ENCODE measurements around the gene MELK. TPM values are rescaled to one million over a fixed set of nuclear protein-coding genes. Genes with fewer than 3 reads are reported as not detected.

Gene MELK
- total RNA-seq, 3 donors from 2014 or later = 0.48 to 0.59 TPM; not detected in 1

- Histone ChIP-seq H3K27ac (no peak overlapping the region), H3K4me1 (no peaks in the 10 kb centered on the region), H3K4me3 (no peak overlapping the region), H3K9me3 (no peaks in the 10 kb centered on the region), H3K36me3 (no peaks in the 10 kb centered on the region), H3K27me3 (no peaks in the 10 kb centered on the region)
- TF ChIP-seq CTCF (IDR thresholded peaks at IDR 0.05) = no peak
- TF ChIP-seq POLR2AphosphoS5 (IDR thresholded peaks at IDR 0.05) = no peak
- no peak for TF ChIP-seq POLR2A (IDR thresholded peaks at IDR 0.05)
- intact Hi-C loops (cut with DNase I; ENCODE audit: low total_unique reads) = no loop called here
- no peak for DNase-seq (ENCODE audit: low spot score in 2 of 2)
Observed at GRCh38 chr9:36537861-36538260, 34.8 kb upstream of the MELK start.

GRCh38 chr9:36542355-36542754 is 30.3 kb upstream of the MELK start:
- DNase-seq (ENCODE audit: low spot score in 2 of 2) = no peak
- TF ChIP-seq POLR2A (IDR thresholded peaks at IDR 0.05) (no peak), CTCF (IDR thresholded peaks at IDR 0.05) (no peak), POLR2AphosphoS5 (IDR thresholded peaks at IDR 0.05) (no peak)
- intact Hi-C loops (cut with DNase I; ENCODE audit: low total_unique reads) = no loop called here

GRCh38 chr9:36543916-36544315 is 28.8 kb upstream of the MELK start:
- Histone ChIP-seq H3K4me1 (no peaks in the 10 kb centered on the region), H3K27me3 (no peaks in the 10 kb centered on the region), H3K36me3 (no peaks in the 10 kb centered on the region), H3K27ac (no peak overlapping the region), H3K4me3 (no peak overlapping the region), H3K9me3 (no peaks in the 10 kb centered on the region)
- intact Hi-C loops (cut with DNase I; ENCODE audit: low total_unique reads) = no loop called here
- peak in 1 of 2 donors; percentile 78 for DNase-seq (ENCODE audit: low spot score in 2 of 2)
- TF ChIP-seq POLR2A (IDR thresholded peaks at IDR 0.05) (no peak), POLR2AphosphoS5 (IDR thresholded peaks at IDR 0.05) (peak in 1 of 3 donors; percentile 40), CTCF (IDR thresholded peaks at IDR 0.05) (no peak)

More at GRCh38 chr9:36542355-36542754, 30.3 kb upstream of the MELK start:
- Histone ChIP-seq H3K27me3 (no peaks in the 10 kb centered on the region), H3K9me3 (no peaks in the 10 kb centered on the region), H3K4me3 (no peak overlapping the region), H3K4me1 (no peaks in the 10 kb centered on the region), H3K36me3 (no peaks in the 10 kb centered on the region), H3K27ac (no peak overlapping the region)

GRCh38 chr9:36547598-36547997 is 25.1 kb upstream of the MELK start:
- intact Hi-C loops (cut with DNase I; ENCODE audit: low total_unique reads) = no loop called here
- H3K4me3 ChIP-seq = no peak overlapping the region
- no peak for DNase-seq (ENCODE audit: low spot score in 2 of 2)
- TF ChIP-seq POLR2AphosphoS5 (IDR thresholded peaks at IDR 0.05) (no peak), CTCF (IDR thresholded peaks at IDR 0.05) (no peak), POLR2A (IDR thresholded peaks at IDR 0.05) (no peak)
- no peaks in the 10 kb centered on the region for H3K9me3 ChIP-seq
- H3K27me3 ChIP-seq = no peaks in the 10 kb centered on the region
- H3K27ac ChIP-seq = no peak overlapping the region
- H3K36me3 ChIP-seq = no peaks in the 10 kb centered on the region
- H3K4me1 ChIP-seq = no peaks in the 10 kb centered on the region

GRCh38 chr9:36548454-36548853 is 24.2 kb upstream of the MELK start:
- intact Hi-C loops (cut with DNase I; ENCODE audit: low total_unique reads) = no loop called here
- Histone ChIP-seq H3K27me3 (no peaks in the 10 kb centered on the region), H3K4me1 (no peaks in the 10 kb centered on the region), H3K4me3 (no peak overlapping the region), H3K36me3 (no peaks in the 10 kb centered on the region), H3K27ac (no peak overlapping the region), H3K9me3 (no peaks in the 10 kb centered on the region)
- TF ChIP-seq CTCF (IDR thresholded peaks at IDR 0.05) = no peak
- no peak for TF ChIP-seq POLR2A (IDR thresholded peaks at IDR 0.05)
- no peak for TF ChIP-seq POLR2AphosphoS5 (IDR thresholded peaks at IDR 0.05)
- DNase-seq (ENCODE audit: low spot score in 2 of 2) = no peak

All from breast epithelium (tissue), 4 donors.